Stomach (tissue), 9 donors: ENCODE data around the gene FUZ. TPM values are rescaled to one million over a fixed set of nuclear protein-coding genes. Genes with fewer than 3 reads are reported as not detected.

Source experiments
- DNase-seq, 2 donors: peaks; one replicate each; pipeline versions ENCODE4 v3.0.0 to v3.0.0-alpha.2; 2013 to 2019
- H3K27ac ChIP-seq, 5 donors: fragments of 200-600 bp in 4 of 5; sonication (generic) in 4 of 5; one replicate each; pipeline ENCODE4 v1.5.1; 2013 to 2019; ENCODE audit warnings: mild to moderate bottlenecking in 1 of 5, moderate library complexity in 1 of 5
- H3K27me3 ChIP-seq, 3 donors: fragments of 200-600 bp; sonication (generic); one replicate each; pipeline ENCODE4 v1.5.1; 2017 to 2019; ENCODE audit warnings: mixed run types in 1 of 3
- H3K36me3 ChIP-seq, 4 donors: fragments of 200-600 bp; sonication (generic); 1 replicate in 3 of 4; 2 replicates in 1 of 4; pipeline ENCODE4 v1.5.1; 2016 to 2019
- H3K4me1 ChIP-seq, 4 donors: fragments of 200-600 bp; sonication (generic); one replicate each; pipeline ENCODE4 v1.5.1; 2016 to 2019
- H3K4me3 ChIP-seq, 4 donors: fragments of 200-600 bp; sonication (generic) in 3 of 4; one replicate each; pipeline ENCODE4 v1.5.1; 2016 to 2019; ENCODE audit warnings: mild to moderate bottlenecking in 1 of 4
- H3K9me3 ChIP-seq, 4 donors: fragments of 200-600 bp; sonication (generic); one replicate each; pipeline ENCODE4 v1.5.1; 2016 to 2019
- CTCF ChIP-seq, 7 experiments: fragments of 450-650 bp in 4 of 7; fragments of 200-600 bp in 3 of 7; sonication (generic) in 3 of 7; IDR thresholded peaks; one replicate each; pipeline ENCODE4 v1.5.1; 2016 to 2019; ENCODE audit warnings: antibody characterized with exemption in 7 of 7, control low read depth in 2 of 7, mild to moderate bottlenecking in 1 of 7
- EP300 ChIP-seq: sonication (generic); formaldehyde crosslinking; IDR thresholded peaks from one replicate; pipeline ENCODE4 v1.6.1; 2017; ENCODE audit warnings: antibody characterized with exemption
- POLR2A ChIP-seq, 4 donors: fragments of 450-650 bp; IDR thresholded peaks; one replicate each; pipeline ENCODE4 v1.6.1; 2016; ENCODE audit warnings: antibody characterized with exemption in 4 of 4, control low read depth in 2 of 4, mild to moderate bottlenecking in 1 of 4, moderate library complexity in 1 of 4
- POLR2AphosphoS5 ChIP-seq, 3 donors: sonication (generic); formaldehyde crosslinking; IDR thresholded peaks; one replicate each; pipeline ENCODE4 v1.6.1; 2016; ENCODE audit warnings: antibody characterized with exemption in 3 of 3
- WGBS, 5 donors: extraction: QIAGEN DNeasy Blood & Tissue Kit in 3 of 5; methylation state at CpG; one replicate each; pipeline versions ENCODE4 v1.1.5 to v1.1.7; 2013 to 2018; 5-methylcytosine and 5-hydroxymethylcytosine counted together
- intact Hi-C: fragments of 100-400 bp; cut with DNase I; formaldehyde crosslinking; loops from one replicate; pipeline ENCODE4 v1.15.1; 2023; ENCODE audit warnings: low total_unique reads
- polyA plus RNA-seq, 3 donors: library from polyadenylated mRNA; stranded (reverse); fragments of 200-250 nt; gene quantifications; one replicate each; pipeline ENCODE4 v1.2.3, GENCODE V29; 2013
- total RNA-seq, 5 donors: library from RNA; depleted of rRNA; stranded (reverse); fragments of >200 nt; gene quantifications; one replicate each; pipeline versions ENCODE4 v1.1.0 to v1.2.3, GENCODE V29; 2014 to 2016
- donor health status: healthy with polysubstance abuse.
- donor health status: Bipolar disorder and iron deficiency.
- donor health status: healthy.

The FUZ gene
- total and polyA plus RNA-seq, 8 donors = 1.2 to 37.4 (median 15.5) TPM

- 85 to 95% (median 89%) methylated on average over 3 to 11 of the region's 11 CpGs for WGBS, 5 donors
- Histone ChIP-seq H3K27me3 (no peaks in the 10 kb centered on the region), H3K4me1 (peaks cover 0 to 22% (median 12%) of the 10 kb centered on the region in 4 donors), H3K9me3 (no peaks in the 10 kb centered on the region), H3K4me3 (no peak overlapping the region), H3K27ac (no peak overlapping the region), H3K36me3 (peaks cover 85 to 100% (median 100%) of the 10 kb centered on the region in 4 donors)
- TF ChIP-seq CTCF (IDR thresholded peaks at IDR 0.05) = no peak
- TF ChIP-seq EP300 = no peak
- TF ChIP-seq POLR2A (IDR thresholded peaks at IDR 0.05) = no peak
- TF ChIP-seq POLR2AphosphoS5 (IDR thresholded peaks at IDR 0.05) = no peak
- DNase-seq = no peak
- intact Hi-C loops = loop anchor here (10.0 kb wide), 1 partner anchor 94 kb away; no protein-coding TSS in a partner anchor
Measured at GRCh38 chr19:49798574-49798973, 14.5 kb downstream of the FUZ start.

DNA sequence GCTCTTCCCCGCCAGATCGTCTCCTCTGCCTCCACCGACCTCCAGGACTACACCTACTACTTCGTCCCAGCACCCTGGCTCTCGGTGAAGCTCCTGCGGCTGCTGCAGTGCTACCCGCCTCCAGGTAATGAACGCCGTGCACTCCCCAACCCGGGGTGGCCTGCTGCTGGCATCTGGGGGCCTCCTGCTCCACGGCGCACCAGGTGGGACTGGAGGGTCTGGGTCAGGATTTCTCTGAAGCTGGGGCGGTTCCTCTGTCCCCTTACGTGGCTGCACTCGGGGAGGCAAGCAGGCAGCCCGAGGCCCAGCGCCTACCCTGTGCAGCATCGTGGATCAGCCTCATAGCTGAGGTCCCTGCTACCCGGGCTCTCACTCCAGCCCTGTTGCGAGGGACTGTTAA is 17.5 kb downstream of the FUZ start:
- 89 to 98% (median 91%) methylated on average over 7 to 20 of the region's 20 CpGs for WGBS, 5 donors
- DNase-seq = no peak
- Histone ChIP-seq H3K27ac (no peak overlapping the region), H3K9me3 (no peaks in the 10 kb centered on the region), H3K36me3 (peaks cover 85 to 100% (median 100%) of the 10 kb centered on the region in 4 donors), H3K4me1 (peaks cover 0 to 10% (median 3%) of the 10 kb centered on the region in 4 donors), H3K27me3 (no peaks in the 10 kb centered on the region), H3K4me3 (no peak overlapping the region)
- intact Hi-C loops = loop anchor here (10.0 kb wide), 1 partner anchor 91 kb away; no protein-coding TSS in a partner anchor
- TF ChIP-seq CTCF (IDR thresholded peaks at IDR 0.05) (no peak), POLR2AphosphoS5 (IDR thresholded peaks at IDR 0.05) (no peak), POLR2A (IDR thresholded peaks at IDR 0.05) (no peak), EP300 (no peak)

GRCh38 chr19:49793561-49793840 is 19.6 kb downstream of the FUZ start:
- Histone ChIP-seq H3K27me3 (no peaks in the 10 kb centered on the region), H3K36me3 (peaks cover 70 to 100% (median 98%) of the 10 kb centered on the region in 4 donors), H3K27ac (no peak overlapping the region)

DNA sequence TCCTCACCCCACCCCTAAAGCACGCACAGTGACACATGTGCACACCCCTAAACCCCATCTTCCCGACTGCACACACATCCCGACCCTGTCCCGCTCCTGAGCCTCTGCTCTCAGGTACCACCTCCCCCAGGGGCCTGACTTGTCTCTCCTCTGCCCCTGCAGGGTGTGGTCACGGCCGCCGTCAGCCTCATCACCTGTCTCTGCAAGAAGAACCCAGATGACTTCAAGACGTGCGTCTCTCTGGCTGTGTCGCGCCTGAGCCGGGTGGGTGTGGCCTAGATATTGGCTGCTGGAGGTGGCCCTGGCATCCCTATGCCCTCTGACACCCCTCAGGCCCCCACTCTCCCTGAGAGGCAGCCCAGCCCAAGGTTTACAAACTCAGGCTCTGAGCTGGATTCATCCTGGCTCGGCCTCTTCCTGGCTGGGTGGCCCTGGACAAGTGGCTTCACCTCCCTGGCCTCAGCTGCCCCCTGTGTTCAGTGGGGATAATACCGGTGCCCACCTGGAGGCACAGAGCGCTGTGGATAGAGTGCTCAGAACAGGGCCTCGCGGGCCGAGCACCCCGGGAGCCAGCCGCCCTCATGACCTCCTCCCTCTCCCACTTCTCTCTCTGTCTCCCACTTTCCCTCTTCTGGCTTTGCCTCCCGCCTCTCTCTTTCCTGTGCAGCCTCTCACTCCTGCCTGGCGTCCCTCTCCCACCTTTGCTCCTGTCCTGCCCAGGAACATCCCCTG is 20.1 kb downstream of the FUZ start:
- H3K4me1 ChIP-seq = peaks cover 0 to 17% (median 3%) of the 10 kb centered on the region in 4 donors
- H3K27me3 ChIP-seq = no peaks in the 10 kb centered on the region
- H3K27ac ChIP-seq = no peak overlapping the region
- whole genome bisulfite sequencing, 5 donors = 91 to 96% (median 94%) methylated on average over 22 of the region's 22 CpGs
- H3K36me3 ChIP-seq = peaks cover 67 to 100% (median 98%) of the 10 kb centered on the region in 4 donors
- H3K4me3 ChIP-seq = no peak overlapping the region
- no peak for TF ChIP-seq EP300
- TF ChIP-seq POLR2AphosphoS5 (IDR thresholded peaks at IDR 0.05) = no peak
- no peak for TF ChIP-seq CTCF (IDR thresholded peaks at IDR 0.05)
- no peak for TF ChIP-seq POLR2A (IDR thresholded peaks at IDR 0.05)
- intact Hi-C loops = loop anchor here (10.0 kb wide), 1 partner anchor 88 kb away; no protein-coding TSS in a partner anchor
- no peaks in the 10 kb centered on the region for H3K9me3 ChIP-seq
- DNase-seq = no peak

More at GRCh38 chr19:49793561-49793840, 19.6 kb downstream of the FUZ start:
- DNase-seq = no peak
- Histone ChIP-seq H3K4me1 (peaks cover 0 to 17% (median 3%) of the 10 kb centered on the region in 4 donors), H3K4me3 (no peak overlapping the region), H3K9me3 (no peaks in the 10 kb centered on the region)
- WGBS, 5 donors = 89 to 93% (median 92%) methylated on average over 6 of the region's 6 CpGs
- TF ChIP-seq POLR2AphosphoS5 (IDR thresholded peaks at IDR 0.05) = no peak
- no peak for TF ChIP-seq CTCF (IDR thresholded peaks at IDR 0.05)
- no peak for TF ChIP-seq EP300
- no peak for TF ChIP-seq POLR2A (IDR thresholded peaks at IDR 0.05)
- intact Hi-C loops = loop anchor here (10.0 kb wide), 1 partner anchor 89 kb away; no protein-coding TSS in a partner anchor
